Peyer's patch (tissue), 4 donors: ENCODE measurements around the gene FOCAD. TPM values are rescaled to one million over a fixed set of nuclear protein-coding genes. Genes with fewer than 3 reads are reported as not detected.

Experiments
- DNase-seq, 3 donors: peaks; one replicate each; pipeline ENCODE4 v3.0.0-alpha.2; 2017 to 2019
- H3K27ac ChIP-seq, 4 donors: fragments of 200-600 bp; sonication (generic); one replicate each; pipeline ENCODE4 v1.5.1; 2016 to 2019
- H3K27me3 ChIP-seq, 2 donors: fragments of 200-600 bp; sonication (generic); one replicate each; pipeline ENCODE4 v1.5.1; 2019
- H3K36me3 ChIP-seq, 3 donors: fragments of 200-600 bp; sonication (generic); one replicate each; pipeline ENCODE4 v1.5.1; 2016 to 2019
- H3K4me1 ChIP-seq, 4 donors: fragments of 200-600 bp; sonication (generic); one replicate each; pipeline ENCODE4 v1.5.1; 2016 to 2019
- H3K4me3 ChIP-seq, 4 donors: fragments of 200-600 bp; sonication (generic); 1 replicate in 3 of 4; 2 replicates in 1 of 4; pipeline ENCODE4 v1.5.1; 2016 to 2019; ENCODE audit warnings: mild to moderate bottlenecking in 1 of 4
- H3K9me3 ChIP-seq, 4 donors: fragments of 200-600 bp; sonication (generic); one replicate each; pipeline ENCODE4 v1.5.1; 2016 to 2019; ENCODE audit warnings: mild to moderate bottlenecking in 1 of 4
- POLR2A ChIP-seq, 2 donors: fragments of 450-650 bp; IDR thresholded peaks; one replicate each; pipeline ENCODE4 v1.5.1; 2017; ENCODE audit warnings: antibody characterized with exemption in 2 of 2, mild to moderate bottlenecking in 2 of 2, moderate library complexity in 2 of 2
- total RNA-seq, 4 donors: library from RNA; depleted of rRNA; stranded (reverse); fragments of >200 nt; gene quantifications; one replicate each; pipeline ENCODE4 v1.1.0, GENCODE V29; 2016
- TF ChIP-seq, protein P1 (sequence below), 6 experiments: fragments of 450-650 bp in 4 of 6; fragments of 200-600 bp in 2 of 6; sonication (generic) in 1 of 6; IDR thresholded peaks; one replicate each; pipeline ENCODE4 v1.5.1; 2017 to 2019; ENCODE audit warnings: antibody characterized with exemption in 6 of 6, mild to moderate bottlenecking in 3 of 6, moderate library complexity in 1 of 6

Gene FOCAD
- total RNA-seq, 4 donors from 2014 or later: 19.4 to 42.1 (median 28.7) TPM

DNA sequence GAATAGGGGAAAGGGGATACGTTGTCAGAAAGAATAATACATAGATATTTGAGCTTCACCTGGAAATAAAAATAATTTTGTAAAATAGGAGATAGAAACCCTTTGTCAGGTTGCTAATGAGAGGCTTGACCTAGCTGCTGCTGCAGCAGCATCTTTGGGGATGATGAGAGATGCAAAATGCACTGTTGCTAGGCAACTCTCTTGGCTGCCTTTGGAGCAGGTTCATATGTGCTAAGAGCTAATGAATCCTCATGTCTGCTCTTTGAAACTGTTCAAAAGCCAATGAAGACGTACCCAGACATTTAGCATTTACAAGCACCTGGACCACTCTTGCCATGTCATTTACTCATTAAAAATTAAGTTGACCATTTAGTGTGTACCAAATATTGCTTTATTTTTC is 121.7 kb downstream of the FOCAD start:
- Histone ChIP-seq H3K9me3 (no peaks in the 10 kb centered on the region), H3K27me3 (no peaks in the 10 kb centered on the region), H3K4me1 (no peaks in the 10 kb centered on the region), H3K4me3 (no peak overlapping the region), H3K27ac (no peak overlapping the region), H3K36me3 (no peaks in the 10 kb centered on the region)
- no peak for DNase-seq
- TF ChIP-seq POLR2A (IDR thresholded peaks at IDR 0.05): no peak
- TF ChIP-seq, protein P1, sequence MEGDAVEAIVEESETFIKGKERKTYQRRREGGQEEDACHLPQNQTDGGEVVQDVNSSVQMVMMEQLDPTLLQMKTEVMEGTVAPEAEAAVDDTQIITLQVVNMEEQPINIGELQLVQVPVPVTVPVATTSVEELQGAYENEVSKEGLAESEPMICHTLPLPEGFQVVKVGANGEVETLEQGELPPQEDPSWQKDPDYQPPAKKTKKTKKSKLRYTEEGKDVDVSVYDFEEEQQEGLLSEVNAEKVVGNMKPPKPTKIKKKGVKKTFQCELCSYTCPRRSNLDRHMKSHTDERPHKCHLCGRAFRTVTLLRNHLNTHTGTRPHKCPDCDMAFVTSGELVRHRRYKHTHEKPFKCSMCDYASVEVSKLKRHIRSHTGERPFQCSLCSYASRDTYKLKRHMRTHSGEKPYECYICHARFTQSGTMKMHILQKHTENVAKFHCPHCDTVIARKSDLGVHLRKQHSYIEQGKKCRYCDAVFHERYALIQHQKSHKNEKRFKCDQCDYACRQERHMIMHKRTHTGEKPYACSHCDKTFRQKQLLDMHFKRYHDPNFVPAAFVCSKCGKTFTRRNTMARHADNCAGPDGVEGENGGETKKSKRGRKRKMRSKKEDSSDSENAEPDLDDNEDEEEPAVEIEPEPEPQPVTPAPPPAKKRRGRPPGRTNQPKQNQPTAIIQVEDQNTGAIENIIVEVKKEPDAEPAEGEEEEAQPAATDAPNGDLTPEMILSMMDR (IDR thresholded peaks at IDR 0.05): no peak

DNA sequence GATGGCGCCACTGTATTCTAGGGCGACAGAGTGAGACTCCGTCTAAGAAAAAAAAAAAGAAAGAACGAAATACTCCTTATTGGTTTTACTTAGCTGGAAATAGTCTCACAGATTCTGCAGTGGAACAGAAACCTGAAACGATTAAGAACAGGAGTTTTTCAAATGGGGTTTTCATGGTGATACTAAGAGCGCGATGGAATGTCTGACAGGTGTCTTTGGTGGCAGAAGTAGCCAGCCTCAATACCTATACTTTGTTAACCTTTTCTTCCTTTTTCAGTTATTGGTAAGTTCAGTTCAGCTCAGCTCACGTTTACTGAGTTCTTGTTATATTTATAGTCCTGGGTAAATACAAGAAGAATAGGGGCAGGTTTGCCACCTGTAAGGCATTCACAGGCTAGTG is 123.9 kb downstream of the FOCAD start:
- no peak for TF ChIP-seq POLR2A (IDR thresholded peaks at IDR 0.05)
- TF ChIP-seq, protein P1 (IDR thresholded peaks at IDR 0.05): no peak
- H3K9me3 ChIP-seq: no peaks in the 10 kb centered on the region
- no peaks in the 10 kb centered on the region for H3K36me3 ChIP-seq
- H3K27ac ChIP-seq: no peak overlapping the region
- no peak overlapping the region for H3K4me3 ChIP-seq
- no peaks in the 10 kb centered on the region for H3K4me1 ChIP-seq
- no peaks in the 10 kb centered on the region for H3K27me3 ChIP-seq
- DNase-seq: no peak

DNA sequence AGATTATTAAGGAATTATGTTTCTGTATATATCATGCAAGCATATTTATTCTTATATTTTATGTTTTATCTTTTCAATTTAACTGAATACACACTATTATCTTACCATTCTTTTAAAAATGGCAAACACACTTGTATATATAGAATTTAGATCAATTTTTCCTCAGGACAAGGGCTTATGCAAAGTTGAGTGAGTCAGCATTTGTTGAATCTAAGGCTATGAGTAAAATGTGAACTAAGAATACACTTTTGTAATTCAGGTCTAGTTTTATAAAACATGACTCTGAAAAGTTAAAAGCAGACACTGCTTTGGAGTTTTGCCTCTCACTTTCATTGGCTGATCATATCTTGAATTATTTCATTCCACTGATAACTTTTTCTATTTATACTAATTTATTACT is 127.8 kb downstream of the FOCAD start:
- Histone ChIP-seq H3K36me3 (no peaks in the 10 kb centered on the region), H3K27ac (no peak overlapping the region), H3K27me3 (no peaks in the 10 kb centered on the region), H3K9me3 (no peaks in the 10 kb centered on the region), H3K4me3 (no peak overlapping the region), H3K4me1 (no peaks in the 10 kb centered on the region)
- no peak for DNase-seq
- no peak for TF ChIP-seq POLR2A (IDR thresholded peaks at IDR 0.05)
- TF ChIP-seq, protein P1 (IDR thresholded peaks at IDR 0.05): no peak

DNA sequence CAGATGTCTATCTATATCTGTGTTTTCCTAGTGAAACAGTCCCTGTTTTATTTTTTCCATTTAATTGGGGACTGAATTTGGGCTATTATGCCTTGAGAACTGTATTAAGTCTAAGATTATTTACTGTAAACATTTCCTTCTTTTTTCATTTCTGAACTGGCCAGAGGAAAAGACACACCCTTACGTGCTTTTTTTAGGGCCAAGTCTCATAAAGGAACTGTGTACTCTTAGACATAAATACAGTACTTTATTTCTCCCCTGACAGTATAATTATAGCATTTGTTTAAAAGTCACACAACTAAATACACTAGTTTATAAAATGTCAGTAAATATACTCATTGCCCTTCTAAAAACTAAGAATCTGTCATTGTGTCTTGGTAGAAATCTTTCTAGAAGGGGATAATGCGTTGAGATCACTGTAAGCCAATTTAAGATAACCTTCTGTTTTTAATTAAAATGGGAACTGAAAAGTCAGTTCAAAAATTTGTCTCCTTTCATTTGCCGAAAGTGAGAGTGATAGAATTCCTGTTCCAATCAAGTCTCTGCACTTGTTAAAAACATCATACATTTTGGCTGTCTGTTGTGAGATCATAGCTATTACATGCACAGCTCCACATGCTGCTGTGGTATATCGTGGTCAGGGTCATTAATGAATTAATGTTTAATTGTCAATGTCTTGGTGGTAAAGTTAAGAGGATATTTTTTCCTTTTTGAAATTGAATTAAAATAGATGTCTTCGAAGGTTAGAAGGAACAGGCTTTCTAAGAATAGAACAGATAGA is 132.1 kb downstream of the FOCAD start:
- no peaks in the 10 kb centered on the region for H3K36me3 ChIP-seq
- H3K4me1 ChIP-seq: no peaks in the 10 kb centered on the region
- DNase-seq: no peak
- H3K27ac ChIP-seq: no peak overlapping the region
- TF ChIP-seq, protein P1 (IDR thresholded peaks at IDR 0.05): no peak
- TF ChIP-seq POLR2A (IDR thresholded peaks at IDR 0.05): no peak
- no peak overlapping the region for H3K4me3 ChIP-seq
- H3K9me3 ChIP-seq: no peaks in the 10 kb centered on the region
- H3K27me3 ChIP-seq: no peaks in the 10 kb centered on the region

DNA sequence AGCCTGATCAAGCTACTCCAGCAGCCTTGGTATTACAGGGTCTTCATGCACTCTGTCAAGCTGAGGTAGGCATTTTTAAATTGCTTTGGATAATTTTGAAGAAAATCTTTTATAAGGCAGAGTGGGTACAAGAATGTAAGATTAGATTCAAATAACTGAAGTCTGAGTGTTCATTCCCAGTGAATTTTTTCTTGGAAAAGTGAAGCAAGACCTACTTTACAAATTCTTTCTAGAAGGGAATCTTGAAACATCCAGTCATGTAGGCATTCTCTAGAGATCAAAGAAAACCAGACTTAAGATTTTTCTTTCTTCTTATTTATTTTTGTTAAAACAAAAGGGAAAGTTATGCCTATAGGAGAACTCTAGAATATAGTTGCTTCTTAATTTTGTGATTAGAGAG is 139.0 kb downstream of the FOCAD start:
- Histone ChIP-seq H3K4me3 (no peak overlapping the region), H3K27me3 (no peaks in the 10 kb centered on the region), H3K9me3 (no peaks in the 10 kb centered on the region), H3K4me1 (no peaks in the 10 kb centered on the region), H3K36me3 (no peaks in the 10 kb centered on the region), H3K27ac (no peak overlapping the region)
- TF ChIP-seq, protein P1 (IDR thresholded peaks at IDR 0.05): no peak
- no peak for TF ChIP-seq POLR2A (IDR thresholded peaks at IDR 0.05)
- DNase-seq: no peak
